IPS-20b (cell line): Measurements from ENCODE around the gene CHMP6.

Source experiments
- H3K27ac ChIP-seq: one replicate; pipeline ENCODE4 v1.5.1; 2013; ENCODE audit warnings: low read length
- H3K27me3 ChIP-seq: 2 replicates; pipeline ENCODE4 v1.6.1; 2013; ENCODE audit warnings: mild to moderate bottlenecking, low read length, inconsistent platforms; ENCODE audit not compliant: insufficient read depth
- H3K36me3 ChIP-seq: 2 replicates; pipeline ENCODE4 v1.6.1; 2013; ENCODE audit warnings: low read depth, mild to moderate bottlenecking, inconsistent platforms, low read length, moderate library complexity; ENCODE audit not compliant: insufficient read depth
- H3K4me1 ChIP-seq: 2 replicates; pipeline ENCODE4 v1.6.1; 2013; ENCODE audit warnings: mild to moderate bottlenecking, control low read depth, inconsistent platforms, low read length, moderate library complexity; ENCODE audit not compliant: insufficient read depth
- H3K4me3 ChIP-seq: 2 replicates; pipeline ENCODE4 v1.5.1; 2013; ENCODE audit warnings: mild to moderate bottlenecking, low read length, inconsistent platforms
- H3K9ac ChIP-seq: 2 replicates; pipeline ENCODE4 v1.6.1; 2013; ENCODE audit warnings: low read depth, mild to moderate bottlenecking, inconsistent platforms, low read length, moderate library complexity
- H3K9me3 ChIP-seq: 2 replicates; pipeline ENCODE4 v1.6.1; 2013; ENCODE audit warnings: mild to moderate bottlenecking, low read depth, low read length, inconsistent platforms; ENCODE audit not compliant: insufficient read depth

Gene CHMP6

DNA sequence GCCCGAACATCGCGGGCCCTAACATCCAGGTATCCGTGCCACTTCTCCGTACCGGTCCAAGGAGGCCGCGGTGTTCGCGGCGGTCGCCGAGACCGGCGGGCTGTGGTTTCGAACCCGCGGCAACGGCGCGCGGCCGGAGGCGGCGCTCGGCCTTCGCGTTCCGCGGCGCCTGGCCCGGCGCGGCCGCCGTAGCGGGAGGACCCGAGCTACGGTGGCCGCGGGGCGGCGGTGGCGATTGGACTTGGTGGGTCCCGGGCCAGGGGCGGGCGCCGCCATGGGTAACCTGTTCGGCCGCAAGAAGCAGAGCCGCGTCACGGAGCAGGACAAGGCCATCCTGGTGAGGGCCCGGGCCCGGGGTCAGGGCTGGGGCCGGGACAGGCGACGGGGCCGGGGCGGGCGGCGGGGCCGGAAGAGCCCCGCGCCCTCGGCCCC is at the start of gene CHMP6:
CHMP6 (plus strand) TSS at position 197 of the 432 bp plus-strand sequence; CDS start at position 275, 78 bp downstream.
- Histone ChIP-seq H3K4me3 (peak within 1 kb of the TSS; percentile 77), H3K9me3 (no peaks in the 10 kb centered on the region), H3K9ac (peak within 1 kb of the TSS; percentile 68; the same call in 1 of the 2 replicates), H3K27ac (no peak within 1 kb of the TSS), H3K36me3 (peaks cover 11% of the 10 kb centered on the region), H3K4me1 (0 out of 2 replicates have a peak, but pooled peaks cover 4% of the 10 kb centered on the region), H3K27me3 (peaks cover 25% of the 10 kb centered on the region; the same call in 1 of the 2 replicates)

DNA sequence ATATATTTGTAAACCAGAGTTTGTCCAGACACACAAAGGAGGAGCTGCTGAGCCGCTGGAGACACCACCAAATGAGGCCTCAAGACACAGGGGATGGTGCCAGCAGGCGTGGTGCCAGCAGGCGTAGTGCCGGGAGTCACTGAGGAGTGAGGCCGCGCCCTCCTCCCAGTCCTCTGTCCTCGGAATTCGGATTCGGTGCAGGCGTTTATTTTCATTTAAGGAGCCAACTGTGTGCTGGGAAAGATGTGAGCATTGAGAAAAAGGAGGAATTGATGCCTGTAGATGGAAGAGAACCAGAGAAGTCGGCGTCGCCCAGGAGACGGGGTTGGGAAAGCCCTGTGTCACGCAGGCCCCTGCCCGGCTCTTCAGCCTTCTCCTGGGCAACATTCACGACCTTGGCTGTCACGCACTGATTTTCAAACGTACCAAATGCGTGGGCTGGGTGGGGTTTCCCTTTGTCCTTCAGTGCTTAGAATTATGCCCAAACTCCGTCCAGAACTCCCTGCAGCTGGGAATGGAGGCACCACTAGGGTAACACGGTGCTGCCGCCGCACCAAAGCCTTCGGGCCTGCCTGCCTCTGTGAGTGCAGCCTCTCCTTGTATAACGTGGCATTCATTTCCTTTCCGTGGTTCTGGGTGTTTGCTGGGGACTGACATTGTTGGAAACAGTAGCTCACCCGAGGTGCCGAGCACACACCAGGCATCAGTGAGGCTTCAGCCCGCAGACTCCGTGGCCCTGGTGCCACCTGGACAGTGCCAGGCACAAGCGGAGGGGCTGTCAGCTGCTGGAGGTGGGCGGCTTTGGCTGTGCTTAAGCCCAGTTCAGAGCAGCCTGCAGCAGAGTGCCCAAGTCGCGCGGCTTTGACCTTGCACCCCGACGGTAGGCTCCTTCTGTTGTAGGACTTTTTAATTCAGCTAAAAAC is 49.0 kb upstream of the CHMP6 start:
- Histone ChIP-seq H3K36me3 (peaks cover 6% of the 10 kb centered on the region; the same call in 1 of the 2 replicates), H3K9ac (no peak overlapping the region), H3K4me3 (no peak overlapping the region), H3K4me1 (no peaks in the 10 kb centered on the region), H3K27ac (no peak overlapping the region), H3K9me3 (no peaks in the 10 kb centered on the region), H3K27me3 (no peaks in the 10 kb centered on the region)

DNA sequence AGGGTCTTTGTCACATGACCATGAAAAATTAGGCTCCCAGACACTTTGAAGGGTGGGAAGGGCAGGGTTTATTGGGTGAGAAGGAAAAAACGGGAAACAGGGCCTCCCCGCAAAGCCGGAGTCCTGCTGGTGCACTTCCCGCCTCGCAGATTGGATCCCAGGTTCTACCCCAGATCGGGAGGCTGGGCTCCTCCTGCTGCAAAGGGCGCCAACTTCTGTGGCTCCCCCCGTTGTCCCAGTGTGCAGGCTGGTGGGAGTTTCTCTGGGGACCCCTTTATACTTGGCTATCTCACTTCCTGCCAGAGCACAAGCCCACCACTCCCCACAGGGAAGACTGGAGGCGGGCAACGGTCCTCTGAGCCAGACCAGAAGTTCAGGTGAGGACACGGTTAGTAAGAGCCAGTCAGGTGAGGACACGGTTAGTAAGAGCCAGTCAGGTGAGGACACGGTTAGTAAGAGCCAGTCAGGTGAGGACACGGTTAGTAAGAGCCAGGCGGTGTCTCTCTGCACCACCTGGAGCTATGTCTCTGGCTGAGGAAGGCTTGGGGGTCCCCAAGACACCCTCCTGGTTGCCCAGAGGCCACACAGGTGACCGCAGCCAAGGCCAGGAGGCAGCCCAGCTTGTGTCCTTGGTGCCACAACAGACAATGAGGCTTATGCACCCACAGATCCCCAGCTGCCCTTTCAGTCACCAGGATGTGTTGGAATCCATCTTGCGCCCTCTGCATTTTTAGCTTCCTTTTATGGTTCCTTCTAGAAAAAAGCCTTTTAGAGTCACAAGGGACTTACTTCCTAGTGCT is 48.1 kb upstream of the CHMP6 start:
- no peak overlapping the region for H3K27ac ChIP-seq
- H3K9ac ChIP-seq, result no peak overlapping the region
- peaks cover 6% of the 10 kb centered on the region; the same call in 1 of the 2 replicates for H3K36me3 ChIP-seq
- H3K27me3 ChIP-seq, result no peaks in the 10 kb centered on the region
- H3K4me1 ChIP-seq, result no peaks in the 10 kb centered on the region
- H3K4me3 ChIP-seq, result no peak overlapping the region
- no peaks in the 10 kb centered on the region for H3K9me3 ChIP-seq

DNA sequence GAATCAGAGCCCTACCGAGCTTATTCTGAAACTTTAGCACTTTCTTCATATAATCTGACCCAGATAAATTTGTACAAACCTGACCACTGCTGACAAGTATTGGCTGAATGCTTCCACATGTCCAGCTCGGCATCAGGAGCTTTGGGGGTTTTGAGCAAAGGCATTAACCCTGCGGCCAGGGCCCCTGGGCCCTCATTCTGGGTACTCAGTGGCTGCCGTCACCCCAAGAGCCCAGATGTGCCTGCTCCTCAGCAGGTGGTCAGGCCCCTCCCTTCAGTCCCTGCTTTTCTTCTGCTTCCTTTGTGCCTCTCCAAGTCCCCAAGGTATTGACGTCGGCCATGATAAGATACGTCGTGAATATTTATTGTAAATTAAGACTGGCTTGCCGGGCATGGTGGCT is 47.3 kb upstream of the CHMP6 start:
- no peak overlapping the region for H3K27ac ChIP-seq
- H3K9ac ChIP-seq, result no peak overlapping the region
- H3K4me3 ChIP-seq, result no peak overlapping the region
- H3K27me3 ChIP-seq, result no peaks in the 10 kb centered on the region
- peaks cover 6% of the 10 kb centered on the region; the same call in 1 of the 2 replicates for H3K36me3 ChIP-seq
- H3K9me3 ChIP-seq, result no peaks in the 10 kb centered on the region
- no peaks in the 10 kb centered on the region for H3K4me1 ChIP-seq

DNA sequence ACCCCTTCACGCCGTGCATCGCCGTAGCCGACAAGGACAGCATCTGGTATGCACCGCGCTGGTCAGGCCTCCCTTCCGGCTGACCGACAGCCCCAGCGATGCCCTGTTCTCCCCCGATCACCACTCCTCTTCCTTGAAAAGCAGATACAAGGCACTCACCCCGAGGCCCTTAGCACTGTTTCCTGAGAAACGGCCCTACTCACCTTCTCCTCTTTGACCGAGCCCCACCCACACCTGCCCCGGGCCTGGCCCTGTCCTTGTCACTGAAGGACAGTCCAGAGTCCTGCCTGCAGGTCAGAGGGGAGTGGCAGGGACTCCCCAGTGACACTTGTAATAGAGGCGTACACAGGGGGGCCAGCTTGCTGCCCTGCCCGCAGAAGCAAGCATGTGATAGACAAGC is 45.9 kb upstream of the CHMP6 start:
- Histone ChIP-seq H3K36me3 (peaks cover 6% of the 10 kb centered on the region; the same call in 1 of the 2 replicates), H3K4me3 (no peak overlapping the region), H3K27ac (no peak overlapping the region), H3K27me3 (no peaks in the 10 kb centered on the region), H3K4me1 (no peaks in the 10 kb centered on the region), H3K9ac (no peak overlapping the region), H3K9me3 (no peaks in the 10 kb centered on the region)

DNA sequence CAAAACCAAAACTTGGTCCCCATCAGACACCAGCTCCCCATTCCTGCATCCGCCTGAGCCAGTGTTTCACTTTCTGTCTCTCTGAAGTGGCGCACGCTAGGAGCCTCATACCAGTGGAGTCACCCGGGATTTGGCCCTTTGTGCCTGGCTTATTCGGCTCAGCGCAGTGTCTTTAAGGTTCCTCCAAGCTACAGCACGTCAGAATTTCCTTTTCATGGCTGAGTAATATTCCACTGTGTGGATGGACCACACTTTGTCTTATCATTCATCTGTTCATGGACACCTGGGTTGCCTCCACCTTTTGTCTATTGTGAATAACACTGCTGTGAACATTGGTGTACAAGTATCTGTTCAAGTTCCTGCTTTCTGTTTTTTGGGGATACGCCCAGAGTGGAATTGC is 45.2 kb upstream of the CHMP6 start:
- Histone ChIP-seq H3K27ac (no peak overlapping the region), H3K9me3 (no peaks in the 10 kb centered on the region), H3K4me1 (no peaks in the 10 kb centered on the region), H3K4me3 (no peak overlapping the region), H3K9ac (no peak overlapping the region), H3K36me3 (peaks cover 6% of the 10 kb centered on the region; the same call in 1 of the 2 replicates), H3K27me3 (no peaks in the 10 kb centered on the region)

DNA sequence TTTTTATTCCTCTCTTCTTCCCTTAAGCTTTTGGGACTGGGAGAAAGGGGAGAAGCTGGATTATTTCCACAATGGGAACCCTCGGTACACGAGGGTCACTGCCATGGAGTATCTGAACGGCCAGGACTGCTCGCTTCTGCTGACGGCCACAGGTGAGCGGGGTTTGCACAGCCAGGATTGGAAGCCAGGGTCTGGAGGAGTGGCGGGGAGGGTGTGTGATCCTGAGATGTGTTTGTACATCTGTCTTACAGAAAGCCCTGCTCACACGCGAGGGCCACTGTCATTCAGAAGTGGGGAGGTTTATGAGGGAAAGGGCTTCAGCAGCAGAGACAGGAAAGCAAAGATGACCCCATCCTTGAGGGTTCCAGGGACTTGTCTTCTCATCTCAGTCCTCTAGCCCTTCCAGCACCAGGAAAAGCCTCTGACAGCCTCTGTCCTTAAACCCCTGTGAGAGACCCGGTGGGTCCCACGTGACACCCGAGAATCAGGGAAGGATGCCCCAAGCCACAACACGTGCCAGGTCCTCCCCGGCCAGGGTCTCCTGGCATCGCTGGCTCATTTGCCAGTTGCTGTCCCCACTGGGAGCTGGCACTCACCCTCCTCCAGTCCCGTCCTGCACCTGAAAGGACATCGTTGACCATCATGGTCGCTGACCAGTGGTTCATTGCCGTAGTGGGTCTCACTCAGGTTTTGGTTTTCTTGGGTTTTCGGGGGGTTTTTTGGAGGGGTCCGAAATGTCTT is 44.3 kb upstream of the CHMP6 start:
- Histone ChIP-seq H3K9me3 (no peaks in the 10 kb centered on the region), H3K4me3 (no peak overlapping the region), H3K27ac (no peak overlapping the region), H3K9ac (no peak overlapping the region), H3K27me3 (no peaks in the 10 kb centered on the region), H3K4me1 (no peaks in the 10 kb centered on the region), H3K36me3 (peaks cover 6% of the 10 kb centered on the region; the same call in 1 of the 2 replicates)

DNA sequence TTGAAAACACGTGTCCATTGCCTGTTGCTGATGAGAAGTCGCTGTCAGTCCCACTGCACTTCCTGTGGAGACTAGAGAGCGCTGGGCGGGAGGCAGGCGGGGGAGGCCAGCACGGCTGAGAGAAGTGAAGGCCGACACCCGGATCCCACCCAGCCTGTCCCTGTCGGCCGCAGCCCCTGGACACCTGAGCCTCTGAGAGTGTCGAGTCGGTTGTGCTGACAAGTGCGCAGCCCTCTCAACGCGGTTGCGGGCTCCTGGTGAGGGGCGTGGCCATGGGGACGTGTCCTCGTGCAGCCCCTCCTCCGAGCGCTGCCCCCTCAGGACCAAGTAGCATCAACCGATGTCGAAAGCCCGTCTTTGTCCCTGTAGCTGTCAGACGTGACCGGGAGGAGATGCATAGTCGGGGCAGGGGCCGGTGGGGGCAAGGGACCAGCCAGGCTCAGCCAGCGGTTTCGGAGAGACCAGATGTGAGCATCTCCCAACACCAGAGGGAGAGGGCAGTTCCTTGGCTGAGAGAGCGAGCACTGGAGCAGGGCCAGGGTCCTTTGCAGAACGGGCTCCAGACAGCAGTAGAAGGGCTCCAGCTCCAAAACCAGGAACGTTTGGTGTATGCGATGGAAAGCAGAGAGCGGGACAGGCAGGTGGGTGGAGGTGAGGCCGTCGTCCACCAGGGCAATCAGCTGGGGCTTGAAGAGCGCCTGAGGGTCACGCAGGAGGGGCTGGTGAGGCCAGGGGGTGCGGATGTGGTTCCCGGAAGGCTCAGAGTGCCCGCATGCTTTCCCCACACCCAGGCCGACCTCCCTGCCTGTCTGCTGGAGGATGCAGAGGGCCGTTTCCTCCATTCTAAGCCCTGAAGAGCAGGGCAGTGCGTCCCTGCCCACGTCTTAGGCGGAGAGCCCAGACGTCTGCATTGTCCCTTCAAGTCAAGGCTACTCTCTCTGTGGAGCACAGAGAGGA is 43.3 kb upstream of the CHMP6 start:
- Histone ChIP-seq H3K27me3 (no peaks in the 10 kb centered on the region), H3K27ac (no peak overlapping the region), H3K9me3 (no peaks in the 10 kb centered on the region), H3K9ac (no peak overlapping the region), H3K4me3 (no peak overlapping the region), H3K36me3 (peaks cover 6% of the 10 kb centered on the region; the same call in 1 of the 2 replicates), H3K4me1 (no peaks in the 10 kb centered on the region)

DNA sequence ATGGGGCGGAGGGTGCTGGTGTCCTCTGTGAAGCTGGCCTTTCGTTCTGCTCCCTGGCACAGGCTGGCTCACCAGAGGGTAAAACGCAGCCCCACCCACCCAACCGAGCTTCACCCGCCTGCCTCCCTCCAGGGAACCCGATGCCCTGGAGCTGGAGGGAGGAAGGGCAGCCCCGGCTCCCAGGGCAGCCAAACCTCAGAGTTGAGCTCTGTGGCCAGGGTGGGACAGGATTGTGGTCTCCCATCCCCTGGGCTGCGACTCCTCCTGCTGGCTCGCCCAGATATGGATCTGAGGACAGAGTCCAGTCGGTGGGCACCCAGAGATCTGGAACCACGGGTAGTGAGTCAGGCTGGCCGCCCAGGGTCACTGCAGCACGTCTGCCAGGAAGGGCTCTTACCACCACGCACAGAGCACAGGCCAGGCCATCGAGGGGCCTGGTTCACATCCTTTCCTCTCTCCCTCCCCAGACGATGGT is 42.6 kb upstream of the CHMP6 start:
- no peaks in the 10 kb centered on the region for H3K27me3 ChIP-seq
- H3K36me3 ChIP-seq, result peaks cover 6% of the 10 kb centered on the region; the same call in 1 of the 2 replicates
- no peaks in the 10 kb centered on the region for H3K4me1 ChIP-seq
- no peaks in the 10 kb centered on the region for H3K9me3 ChIP-seq
- no peak overlapping the region for H3K27ac ChIP-seq
- H3K4me3 ChIP-seq, result no peak overlapping the region
- no peak overlapping the region for H3K9ac ChIP-seq
